NK-92 treated with Interleukin-12 subunit alpha and Interleukin-12 subunit beta, amount 100 ng/mL, for 24 hours (cell line): ENCODE measurements around the gene ALPK3.

Source experiments
- DNase-seq: peaks from one replicate; lab custom pipeline; 2025; lab: John Stamatoyannopoulos, UW

Gene ALPK3

DNA sequence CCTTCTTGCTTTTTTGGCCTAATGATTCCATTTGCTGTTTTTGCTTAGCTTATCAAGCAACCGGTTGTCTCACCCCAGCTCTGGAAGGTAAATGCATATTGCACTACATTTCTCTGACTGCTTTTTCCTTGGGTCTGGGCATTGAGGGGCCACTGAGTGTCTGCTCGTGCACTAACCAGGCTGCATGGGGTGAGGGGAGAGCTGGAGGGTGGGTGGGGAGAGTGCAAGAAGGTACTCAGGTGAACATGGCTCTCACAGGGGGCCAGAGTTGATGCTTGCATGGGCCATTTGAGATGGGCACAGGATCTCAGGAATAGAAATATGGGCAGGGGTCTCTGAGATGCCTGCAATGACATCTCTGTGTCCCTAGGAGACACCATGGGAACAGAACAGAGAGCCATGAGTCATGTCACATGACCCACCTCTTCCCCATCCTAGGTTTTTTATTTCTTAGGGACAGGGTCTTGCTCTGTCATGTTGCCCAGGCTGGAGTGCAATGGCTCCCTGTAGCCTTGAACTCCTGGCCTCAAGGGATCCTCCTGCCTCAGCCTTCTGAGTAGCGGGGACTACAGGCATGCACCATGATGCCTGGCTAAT lies 6.2 kb downstream of the ALPK3 start:
- no peak for DNase-seq

DNA sequence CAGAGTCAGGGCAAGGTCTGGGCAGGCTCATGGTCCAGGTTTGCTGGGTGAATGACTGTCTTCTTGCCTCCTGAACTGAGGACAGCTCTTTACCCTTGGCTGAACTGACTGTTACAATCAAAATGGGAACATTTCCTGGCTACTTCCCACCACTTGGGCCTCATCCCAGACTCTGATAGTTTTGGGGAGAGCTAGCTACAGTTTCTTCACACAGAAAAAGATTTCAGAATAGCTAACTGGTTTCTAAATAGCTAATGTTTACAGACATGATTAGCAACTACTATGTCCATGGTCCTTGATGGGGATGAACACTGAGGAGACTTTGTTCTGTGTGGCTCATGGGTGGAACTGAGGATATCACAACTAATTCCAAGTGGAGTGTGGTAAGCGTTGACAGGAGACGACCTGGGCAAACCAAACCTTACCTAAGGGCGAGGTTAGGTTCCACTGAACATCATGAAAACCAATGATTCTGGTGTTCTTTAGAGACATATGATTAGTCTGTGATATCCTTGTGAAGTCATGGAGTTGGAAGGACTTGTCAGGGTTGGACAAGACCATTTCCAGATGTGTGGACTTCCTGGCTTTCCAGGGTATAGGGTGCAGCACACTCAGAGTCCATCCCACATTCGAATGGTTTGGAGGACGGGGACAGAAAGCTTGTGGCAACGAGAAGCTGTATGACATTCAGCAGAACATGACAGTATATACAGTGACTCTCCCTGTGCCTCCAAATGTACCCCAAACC lies 7.3 kb downstream of the ALPK3 start:
- DNase-seq: no peak

DNA sequence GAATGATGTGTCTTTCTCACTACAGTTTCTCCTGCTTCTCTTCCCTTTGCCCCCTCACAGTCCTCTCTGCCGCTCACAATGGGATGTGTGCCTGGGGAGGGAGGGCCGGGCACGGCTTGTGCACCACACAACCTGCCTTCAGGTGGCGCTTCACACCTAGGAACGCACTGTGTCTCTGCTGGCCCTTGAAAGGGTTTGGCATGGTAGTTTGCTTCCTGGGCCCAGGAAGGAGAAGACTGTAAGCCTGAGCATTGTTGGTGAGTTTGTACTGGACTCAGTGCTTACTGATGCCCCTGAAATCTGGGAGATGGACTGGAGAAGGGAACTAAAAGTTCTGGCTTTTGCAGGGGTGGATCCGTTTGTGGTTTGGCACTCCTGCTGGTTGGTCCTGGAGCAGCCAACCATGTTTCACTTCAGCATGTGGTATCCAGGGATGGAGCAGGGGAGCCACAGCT lies 9.2 kb downstream of the ALPK3 start:
- DNase-seq: no peak

DNA sequence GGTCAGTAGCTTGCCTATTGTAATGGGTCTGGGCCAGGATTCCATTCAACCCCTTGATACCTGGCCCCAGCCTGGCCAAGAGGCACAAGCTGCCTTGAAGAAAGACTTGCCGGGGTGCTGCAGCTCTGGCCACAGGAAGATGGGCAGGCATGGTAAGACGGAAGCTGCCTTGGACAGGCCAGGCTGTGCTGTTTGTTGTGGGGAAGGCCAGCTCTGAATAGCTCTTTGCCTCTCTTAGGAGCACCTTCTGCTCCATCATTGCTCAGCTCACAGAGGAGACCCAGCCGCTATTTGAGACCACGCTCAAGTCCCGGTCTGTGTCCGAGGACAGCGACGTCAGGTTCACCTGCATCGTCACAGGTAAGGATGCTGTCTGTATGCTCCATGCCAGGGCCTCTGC lies 10.1 kb downstream of the ALPK3 start:
- DNase-seq: no peak

DNA sequence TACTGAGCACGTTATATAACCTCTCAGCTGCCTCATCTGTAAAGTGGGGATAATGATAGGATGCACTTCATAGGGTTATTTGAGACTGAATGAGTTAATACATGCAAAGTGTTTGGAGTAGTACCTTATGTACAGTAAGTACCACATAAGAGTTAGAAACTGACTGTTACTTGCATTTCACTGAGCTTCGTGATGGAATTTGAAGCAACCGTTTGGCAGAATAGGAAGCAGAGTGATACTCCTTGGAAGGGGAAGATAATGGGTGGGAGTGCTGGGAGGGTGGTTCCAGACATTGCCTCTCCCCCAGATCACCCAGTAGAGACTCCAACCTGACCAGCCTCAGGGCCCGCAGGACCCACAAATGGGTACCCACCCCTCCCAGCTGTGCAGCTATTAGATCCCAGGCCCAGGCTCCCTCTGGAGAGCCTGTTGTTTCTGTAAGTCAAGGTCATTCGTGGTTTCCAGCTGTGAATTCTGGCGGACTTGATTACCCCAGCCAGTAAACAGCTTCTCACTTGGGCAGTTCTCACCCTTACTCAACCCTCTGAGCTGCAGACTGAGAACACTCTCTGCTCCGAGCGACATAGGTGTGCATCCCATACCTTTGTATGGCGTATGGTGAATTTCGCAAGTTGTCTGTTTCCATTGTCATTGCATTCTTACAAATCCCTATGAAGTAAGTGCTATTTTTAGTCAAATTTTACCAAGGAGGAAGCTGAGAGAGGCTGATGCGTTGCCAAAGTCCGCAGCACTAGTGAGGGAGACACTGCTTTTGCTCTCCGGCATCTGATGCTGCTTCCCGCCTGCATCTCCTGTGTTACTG lies 11.1 kb downstream of the ALPK3 start:
- DNase-seq: no peak

DNA sequence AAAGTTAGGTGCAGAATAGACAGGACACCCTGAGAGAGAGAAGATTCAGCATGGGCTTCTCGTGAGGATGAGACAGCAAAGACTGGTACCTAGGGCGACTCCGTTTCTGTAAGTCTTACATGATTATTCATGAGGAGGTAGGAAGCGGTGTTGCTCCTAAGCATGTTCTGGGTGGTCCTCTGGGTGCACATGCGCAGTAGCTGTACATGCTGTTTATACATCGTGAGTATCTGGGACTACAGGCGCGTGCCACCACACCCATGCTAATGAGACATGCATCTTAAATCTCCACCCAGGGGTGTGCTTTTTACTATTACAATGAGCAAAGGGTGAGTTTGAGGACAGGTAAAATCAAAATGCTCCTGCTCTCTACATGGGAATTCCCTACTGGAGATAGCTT lies 12.3 kb downstream of the ALPK3 start:
- no peak for DNase-seq

DNA sequence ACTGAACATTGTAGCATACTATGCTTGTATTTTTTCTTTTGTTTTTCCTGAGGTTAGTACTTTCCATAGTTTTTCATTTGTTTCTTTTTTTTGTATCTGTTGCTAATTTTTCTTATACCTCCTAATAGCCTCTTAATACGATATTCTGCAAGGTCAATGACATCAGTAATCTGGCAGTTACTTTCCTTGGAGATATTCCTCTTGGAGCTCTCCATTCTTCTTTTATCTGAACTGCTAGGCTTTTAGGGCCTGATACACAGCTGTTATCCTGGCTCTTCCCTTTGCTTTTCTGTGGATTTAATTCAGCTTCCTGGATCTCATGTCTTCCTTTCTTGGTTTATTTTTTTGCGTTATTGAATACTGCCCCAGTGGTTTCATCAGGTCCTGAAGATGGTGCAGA lies 12.9 kb downstream of the ALPK3 start:
- no peak for DNase-seq

DNA sequence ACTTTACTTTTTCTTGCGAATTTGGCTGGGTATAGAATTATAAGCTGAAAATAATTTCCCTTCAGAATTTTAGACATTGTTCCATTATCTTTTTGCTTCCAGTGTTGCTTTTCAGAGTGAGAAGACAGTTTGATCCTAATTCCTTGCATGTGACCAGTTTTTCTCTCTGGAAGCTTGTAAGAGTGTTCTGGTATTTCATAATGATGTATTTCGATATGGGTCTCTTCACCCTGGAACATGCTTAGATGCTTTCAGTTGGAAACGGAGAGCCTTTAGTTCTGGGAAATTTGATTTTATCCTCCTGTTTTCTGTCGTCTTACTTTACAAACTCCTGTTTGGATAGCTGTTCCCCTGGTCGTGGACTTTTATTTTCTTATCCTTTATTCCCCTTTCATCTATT lies 13.9 kb downstream of the ALPK3 start:
- DNase-seq: no peak

DNA sequence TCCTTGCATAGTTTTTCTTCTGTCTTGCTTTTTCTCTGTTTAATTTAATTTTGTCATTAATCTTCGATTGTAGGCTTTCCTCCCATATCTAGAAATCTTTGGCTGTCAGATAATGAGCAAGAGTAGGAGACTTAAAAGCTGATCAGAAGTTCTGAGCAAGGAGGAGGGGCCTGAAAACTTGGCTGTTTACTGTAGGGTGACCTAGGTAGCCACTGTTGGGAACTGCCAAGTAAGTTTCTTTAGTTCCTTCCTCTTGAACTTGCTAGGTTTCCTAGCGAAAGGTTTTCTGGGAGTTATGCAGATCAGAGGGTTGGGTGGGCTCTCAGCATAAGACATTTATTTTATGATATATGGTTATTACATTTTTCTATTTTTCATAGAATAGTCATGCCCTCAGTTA lies 14.5 kb downstream of the ALPK3 start:
- DNase-seq: no peak

DNA sequence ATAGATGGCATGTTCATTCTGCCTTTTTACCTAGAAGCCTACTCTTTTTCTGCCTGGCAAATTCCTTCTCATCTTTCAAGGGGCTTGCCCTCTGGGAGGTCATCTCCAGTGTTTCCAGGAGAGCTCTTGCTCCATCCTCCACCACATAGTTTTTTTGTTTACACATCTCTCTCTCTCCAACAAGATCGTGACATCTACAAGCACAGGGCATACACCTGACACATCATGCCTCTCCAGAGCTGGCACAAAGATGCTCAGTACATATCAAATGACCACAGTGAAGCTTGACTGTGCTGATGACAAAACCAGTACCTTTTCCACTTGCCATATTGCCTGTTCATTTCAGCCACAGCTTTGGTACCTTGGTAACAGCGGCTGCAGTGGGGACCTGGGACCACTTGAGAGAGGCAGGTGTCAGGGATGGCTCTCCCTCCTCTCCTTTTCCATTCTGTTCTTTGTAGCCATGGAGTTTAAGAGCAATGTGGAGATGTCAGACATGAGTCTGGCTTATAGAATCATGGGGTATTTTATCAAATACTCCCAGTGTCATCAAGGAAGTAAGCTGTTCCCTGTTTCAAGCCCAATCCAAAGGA lies 15.4 kb downstream of the ALPK3 start:
- no peak for DNase-seq

DNA sequence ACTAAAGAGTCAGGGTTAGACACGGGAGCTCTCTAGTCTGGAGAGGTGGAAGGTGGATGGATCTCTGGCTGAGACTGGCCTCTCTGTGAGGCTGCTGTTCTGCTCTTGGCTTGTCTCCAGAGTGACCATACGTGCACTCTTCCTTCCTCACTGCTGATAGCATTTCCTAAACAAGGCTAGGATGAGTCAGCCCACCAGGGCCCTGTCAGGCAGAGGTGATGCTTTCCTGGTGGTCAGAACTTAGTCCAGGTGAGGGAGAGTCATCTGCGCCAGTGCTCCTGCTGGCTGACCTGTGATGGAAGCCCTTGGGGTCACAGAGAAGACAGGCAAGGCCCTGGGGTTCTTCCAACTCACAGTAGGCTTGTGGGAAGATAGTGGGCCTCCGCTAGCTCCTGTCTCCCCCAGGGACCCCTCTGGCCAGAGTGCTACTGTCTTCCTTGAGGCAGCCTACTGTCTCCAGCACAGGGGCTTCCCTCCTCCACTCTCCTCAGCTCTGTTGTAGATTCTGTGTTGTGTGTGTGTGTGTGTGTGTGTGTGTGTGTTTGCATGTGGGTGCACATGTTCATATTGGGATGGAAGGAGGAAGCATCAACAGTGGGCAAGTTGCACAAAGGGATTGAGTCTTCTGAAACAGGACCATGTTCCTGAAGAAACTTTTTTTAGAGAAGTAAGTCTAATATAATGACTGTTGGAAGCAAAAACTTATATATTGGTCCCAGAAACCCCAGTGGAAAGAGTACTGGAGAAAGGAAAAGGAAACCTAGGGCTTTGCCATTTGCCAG lies 16.5 kb downstream of the ALPK3 start:
- no peak for DNase-seq

DNA sequence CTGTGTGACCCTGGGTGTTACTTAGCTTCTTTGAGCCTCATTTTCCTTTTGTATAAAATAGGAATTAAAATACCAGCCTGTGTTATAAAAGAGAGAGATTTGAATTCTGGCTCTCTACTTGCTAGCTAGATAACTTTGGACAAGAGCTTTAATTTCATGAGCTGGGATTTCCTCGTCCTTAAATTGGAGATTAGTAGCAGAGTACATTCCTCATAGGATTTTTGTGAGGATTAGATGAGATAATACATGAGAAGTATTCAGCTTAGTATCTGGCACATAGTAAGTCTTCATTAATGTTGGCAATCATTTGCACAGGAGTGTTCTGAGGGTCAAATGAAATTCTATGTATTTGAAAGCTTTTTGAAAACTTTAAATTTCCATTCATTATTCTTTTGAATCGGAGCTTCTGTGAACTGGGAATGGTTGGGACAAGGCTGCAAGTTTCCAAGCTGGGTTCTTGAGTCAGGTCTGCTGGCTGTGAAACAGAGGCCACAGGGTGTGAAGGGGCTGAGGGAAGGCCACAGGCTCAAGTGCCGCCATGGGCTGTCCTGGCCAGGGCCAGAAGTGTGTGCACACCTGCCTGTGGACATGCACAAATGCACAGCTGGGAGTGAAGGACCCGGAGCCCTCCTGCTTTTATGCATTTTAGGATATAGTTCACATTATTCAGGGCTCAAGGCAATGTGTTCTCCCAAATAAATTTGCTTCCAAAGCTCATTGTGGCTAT lies 17.2 kb downstream of the ALPK3 start:
- no peak for DNase-seq

DNA sequence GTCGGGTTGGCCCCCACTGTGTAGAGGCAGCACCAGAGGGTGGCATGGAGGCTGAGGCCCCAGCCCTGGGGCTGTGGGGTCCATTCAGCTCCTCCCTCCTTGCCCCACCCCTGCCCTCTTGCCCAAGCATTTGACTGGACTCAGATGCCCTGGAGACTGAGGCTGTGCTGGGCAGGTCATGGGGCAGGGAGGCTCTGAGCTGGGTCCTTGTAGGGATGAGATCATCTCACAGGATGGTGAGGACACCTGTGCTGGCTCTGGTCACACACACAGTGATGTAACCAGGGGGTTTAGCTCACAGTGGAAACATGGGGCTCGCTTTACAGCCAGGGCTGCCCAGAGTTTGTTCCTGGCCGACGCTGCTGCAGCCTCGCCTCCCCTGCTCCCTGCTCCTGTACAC lies 17.8 kb downstream of the ALPK3 start:
- no peak for DNase-seq

DNA sequence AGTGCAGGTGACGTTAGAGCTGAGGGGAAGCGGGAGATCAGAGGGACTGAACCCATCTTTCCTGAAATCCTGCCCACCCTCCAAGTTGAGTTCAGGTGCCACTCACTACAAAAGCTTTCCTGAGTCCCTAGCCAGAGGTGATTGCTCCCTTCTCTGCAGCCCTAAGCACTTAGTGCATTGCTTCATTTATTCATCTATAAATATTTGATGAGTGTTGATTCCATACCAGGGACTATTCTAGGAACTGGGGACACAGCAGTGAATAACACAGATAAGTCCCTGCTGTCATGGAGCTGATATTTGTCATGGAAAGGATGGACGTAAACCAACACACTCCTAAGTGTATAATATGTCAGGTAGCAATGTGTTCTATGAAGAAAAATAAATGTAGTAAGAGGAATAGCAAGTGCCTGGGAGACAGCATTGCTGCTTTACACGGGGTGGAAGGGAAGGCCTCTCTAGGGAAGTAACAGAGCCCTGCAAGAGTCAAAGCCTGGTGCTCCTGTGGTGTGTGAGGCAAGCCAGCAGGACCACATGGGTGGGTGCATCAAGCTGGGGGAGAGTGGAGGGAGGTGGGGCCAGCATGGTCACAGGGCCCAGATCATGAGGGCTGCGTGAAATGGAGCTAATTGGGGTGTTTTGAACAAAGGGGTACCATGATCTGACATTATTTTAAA lies 18.6 kb downstream of the ALPK3 start:
- no peak for DNase-seq

DNA sequence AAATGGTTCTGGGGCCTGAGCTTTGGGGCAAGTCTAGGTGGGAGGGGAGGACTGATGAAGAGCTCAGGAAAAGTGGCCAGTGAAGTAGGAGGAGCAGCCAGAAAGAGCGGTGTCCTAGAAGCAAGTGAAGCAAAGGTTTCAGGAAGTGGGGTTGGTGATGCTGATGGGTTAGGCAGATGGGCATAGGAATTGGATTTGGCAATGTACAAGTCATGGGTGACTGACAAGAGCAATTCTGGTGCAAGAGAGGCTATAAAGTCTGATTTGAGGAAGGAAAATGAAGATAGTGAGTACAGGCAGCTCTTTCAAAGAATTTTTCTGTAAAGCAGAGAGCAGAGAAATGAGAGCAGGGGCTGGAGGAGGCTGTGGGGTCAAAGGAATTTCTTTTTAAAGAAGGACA lies 19.7 kb downstream of the ALPK3 start:
- DNase-seq: no peak

DNA sequence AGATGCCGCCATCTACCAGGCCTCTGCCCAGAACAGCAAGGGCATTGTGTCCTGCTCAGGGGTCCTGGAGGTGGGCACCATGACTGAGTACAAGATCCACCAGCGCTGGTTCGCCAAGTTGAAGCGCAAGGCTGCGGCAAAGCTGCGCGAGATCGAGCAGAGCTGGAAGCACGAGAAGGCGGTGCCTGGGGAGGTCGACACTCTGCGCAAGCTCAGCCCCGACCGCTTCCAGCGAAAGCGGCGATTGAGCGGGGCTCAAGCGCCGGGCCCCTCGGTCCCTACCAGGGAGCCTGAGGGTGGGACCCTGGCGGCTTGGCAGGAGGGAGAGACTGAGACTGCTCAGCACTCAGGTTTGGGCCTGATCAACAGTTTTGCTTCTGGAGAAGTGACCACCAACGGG lies 22.6 kb downstream of the ALPK3 start:
- no peak for DNase-seq

DNA sequence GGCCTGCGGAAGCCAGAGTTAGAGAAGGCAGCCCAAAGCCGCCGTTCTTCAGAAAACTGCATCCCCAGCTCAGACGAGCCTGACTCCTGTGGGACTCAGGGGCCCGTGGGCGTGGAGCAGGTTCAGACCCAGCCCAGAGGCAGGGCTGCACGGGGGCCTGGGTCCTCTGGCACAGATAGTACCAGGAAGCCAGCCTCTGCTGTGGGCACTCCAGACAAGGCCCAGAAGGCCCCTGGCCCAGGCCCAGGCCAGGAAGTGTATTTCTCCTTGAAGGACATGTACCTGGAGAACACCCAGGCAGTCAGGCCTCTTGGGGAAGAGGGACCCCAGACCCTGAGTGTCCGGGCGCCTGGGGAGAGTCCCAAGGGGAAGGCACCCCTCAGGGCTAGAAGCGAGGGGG lies 23.1 kb downstream of the ALPK3 start:
- DNase-seq: no peak

DNA sequence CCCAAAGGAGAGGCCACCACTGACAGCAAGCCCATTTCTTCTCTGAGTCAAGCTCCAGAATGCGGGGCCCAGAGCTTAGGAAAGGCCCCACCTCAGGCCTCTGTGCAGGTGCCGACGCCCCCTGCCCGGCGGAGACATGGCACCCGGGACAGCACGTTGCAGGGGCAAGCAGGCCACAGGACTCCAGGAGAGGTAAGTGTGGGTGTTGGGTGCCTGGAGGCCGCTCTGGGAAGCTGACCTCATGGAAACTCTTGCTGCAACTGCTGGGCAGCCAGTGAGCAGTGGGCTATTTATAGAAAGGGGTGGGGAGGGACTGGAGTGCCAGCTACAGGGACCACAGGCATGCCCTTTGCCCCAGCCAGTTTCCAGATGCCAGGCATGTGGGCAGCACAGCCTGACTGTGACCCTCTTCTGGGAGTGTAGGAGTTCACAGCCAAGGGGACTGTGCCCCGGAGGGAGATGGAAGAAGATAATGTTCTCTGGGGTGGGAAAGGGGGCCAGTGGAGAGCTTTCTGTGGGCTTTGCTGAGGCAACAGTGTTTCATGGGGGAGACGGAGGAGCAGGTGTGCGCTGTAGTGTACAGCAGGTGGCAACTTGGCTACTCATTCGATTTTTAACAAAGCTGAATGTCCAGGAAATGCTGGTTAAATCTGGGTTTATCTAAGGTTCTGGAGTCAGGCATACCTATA lies 23.7 kb downstream of the ALPK3 start:
- DNase-seq: no peak

DNA sequence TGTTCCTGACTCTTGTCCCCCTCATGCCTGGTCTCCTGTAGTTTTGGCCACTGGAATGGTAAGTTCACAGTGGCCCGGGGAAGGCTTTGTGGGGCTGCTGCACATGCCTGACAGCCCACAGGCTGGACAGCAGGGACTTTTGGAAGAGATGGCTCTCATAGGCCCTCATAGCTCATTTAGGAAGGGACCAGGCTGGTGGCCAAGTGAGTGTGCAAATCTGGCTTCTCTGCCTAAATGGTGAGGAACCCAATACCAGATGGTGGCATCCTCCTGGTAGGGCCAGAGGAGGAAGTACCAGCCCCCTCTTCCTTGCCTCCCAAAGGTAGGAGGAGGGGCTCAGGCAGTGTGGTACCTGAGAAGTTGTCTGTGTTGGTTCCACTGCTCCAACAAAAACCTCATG lies 25.6 kb downstream of the ALPK3 start:
- DNase-seq: no peak

DNA sequence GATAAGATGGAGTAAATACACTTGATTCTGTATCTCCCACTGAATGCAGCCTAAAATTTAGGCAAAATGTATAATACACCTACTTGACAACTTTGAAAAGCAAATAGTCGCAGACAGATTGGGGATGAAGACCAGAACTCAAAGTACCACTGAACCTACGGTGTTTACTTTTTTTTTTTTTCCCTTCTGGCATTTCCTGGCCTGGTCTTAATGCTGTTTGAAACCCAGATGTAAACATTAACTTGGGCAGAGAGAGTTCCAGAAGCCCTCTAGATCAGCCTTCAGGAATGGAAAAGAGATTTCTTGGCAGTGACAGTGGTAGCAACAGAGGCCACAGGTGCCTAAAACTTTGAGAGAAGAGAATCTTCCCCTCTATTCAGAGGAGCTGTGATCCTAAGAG lies 27.8 kb downstream of the ALPK3 start:
- DNase-seq: no peak
